Glomerular endothelial cell (primary cell): Measurements from ENCODE around the gene GIMD1. TPM values are rescaled to one million over a fixed set of nuclear protein-coding genes. Genes with fewer than 3 reads are reported as not detected.
"Not testable (repeated sequence)": the region's sequence is repeated elsewhere in the genome, so short reads cannot be mapped to it uniquely, and the experiment has no call there.

Source experiments
- DNase-seq: peaks from one replicate; pipeline ENCODE4 v3.0.0-alpha.2; 2011; ENCODE audit warnings: low read depth, low spot score; ENCODE audit errors: extremely low read depth
- total RNA-seq: library from RNA; depleted of rRNA; stranded (reverse); fragments of >200 nt; gene quantifications from 2 replicates; pipeline ENCODE4 v1.2.3, GENCODE V29; 2015

Gene GIMD1
- total RNA-seq, 1 donor from 2014 or later: not detected

GRCh38 chr4:106353786-106354185, 14.8 kb downstream of the GIMD1 start:
- no peak for DNase-seq

DNA sequence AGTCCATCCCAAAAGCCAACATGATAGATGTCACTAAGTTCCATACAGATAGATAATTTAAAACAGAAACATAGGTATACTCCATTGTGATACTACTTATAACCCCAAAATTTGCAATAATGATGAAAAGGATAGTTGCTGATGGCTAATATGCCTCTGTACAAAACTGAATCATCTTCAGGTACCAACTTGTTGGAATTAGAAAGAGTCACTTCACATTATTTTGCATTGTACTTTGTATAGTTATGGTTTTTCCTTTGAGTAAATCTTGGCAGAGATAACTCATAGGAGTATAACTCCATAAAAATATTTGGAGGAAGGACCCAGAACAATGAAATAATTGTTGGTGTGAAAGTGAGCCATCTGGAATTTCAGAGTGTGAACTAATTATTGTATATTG, 17.6 kb downstream of the GIMD1 start:
- no peak for DNase-seq

- no peak for DNase-seq
These were observed 21.4 kb downstream of the GIMD1 start for GRCh38 chr4:106347167-106347566.

GRCh38 chr4:106344647-106344970, 24.0 kb downstream of the GIMD1 start:
- DNase-seq: no peak

- no peak for DNase-seq
These were observed 24.5 kb downstream of the GIMD1 start for GRCh38 chr4:106343865-106344646.

DNA sequence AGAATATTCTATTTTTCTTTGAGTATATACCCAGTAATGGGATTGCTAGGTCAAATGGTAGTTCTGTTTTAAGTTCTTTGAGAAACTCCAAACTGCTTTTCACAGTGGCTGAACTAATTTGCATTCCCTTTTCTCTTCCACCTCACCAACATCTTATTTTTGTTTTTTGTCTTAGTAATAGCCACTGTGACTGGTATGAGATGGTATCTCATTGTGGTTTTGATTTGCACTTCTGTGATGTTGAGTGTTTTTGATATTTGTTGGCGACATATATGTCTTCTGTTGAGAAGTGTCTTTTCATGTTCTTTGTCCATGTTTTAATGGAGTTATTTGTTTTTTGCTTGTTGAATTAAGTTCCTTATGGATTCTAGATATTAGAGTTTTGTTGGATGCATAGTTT, 27.8 kb downstream of the GIMD1 start:
- no peak for DNase-seq

DNA sequence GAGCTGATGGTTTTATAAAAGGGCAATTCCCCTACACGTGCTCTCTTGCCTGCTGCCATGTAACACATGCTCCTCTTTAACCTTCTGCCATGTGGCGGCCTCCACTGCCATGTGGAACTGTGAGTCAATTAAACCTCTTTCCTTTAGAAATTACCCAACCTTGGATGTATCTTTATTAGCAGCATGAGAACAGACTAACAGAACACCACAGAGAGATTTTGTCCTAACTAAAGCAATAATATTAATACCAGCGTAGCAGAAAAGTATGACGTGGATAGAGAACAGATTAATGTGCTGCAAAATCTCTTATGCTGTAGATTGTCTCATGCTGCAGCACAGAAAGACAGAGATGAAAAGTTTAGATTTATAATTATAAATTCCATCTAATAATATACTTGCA, 29.1 kb downstream of the GIMD1 start:
- DNase-seq: no peak

- no peak for DNase-seq
These were observed 29.9 kb downstream of the GIMD1 start for GRCh38 chr4:106338671-106339070.

DNA sequence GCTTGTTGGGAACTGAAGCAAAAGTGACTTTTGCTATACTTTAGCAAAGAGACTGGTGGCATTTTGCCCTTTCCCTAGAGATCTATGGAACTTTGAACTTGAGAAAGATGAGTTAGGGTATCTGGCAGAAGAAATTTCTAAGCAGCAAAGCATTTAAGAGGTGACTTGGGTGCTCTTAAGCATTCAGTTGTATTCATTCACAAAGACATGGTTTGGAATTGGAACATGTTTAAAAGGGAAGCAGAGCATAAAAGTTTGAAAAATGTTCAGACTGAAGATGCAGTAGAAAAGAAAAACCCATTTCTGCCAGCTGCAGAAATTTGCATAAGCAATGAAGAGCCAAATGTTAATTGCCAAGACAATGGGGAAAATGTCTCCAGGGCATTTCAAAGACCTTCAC, 30.7 kb downstream of the GIMD1 start:
- no peak for DNase-seq

- DNase-seq: no peak
These were observed 32.0 kb downstream of the GIMD1 start for GRCh38 chr4:106336618-106337017.

DNA sequence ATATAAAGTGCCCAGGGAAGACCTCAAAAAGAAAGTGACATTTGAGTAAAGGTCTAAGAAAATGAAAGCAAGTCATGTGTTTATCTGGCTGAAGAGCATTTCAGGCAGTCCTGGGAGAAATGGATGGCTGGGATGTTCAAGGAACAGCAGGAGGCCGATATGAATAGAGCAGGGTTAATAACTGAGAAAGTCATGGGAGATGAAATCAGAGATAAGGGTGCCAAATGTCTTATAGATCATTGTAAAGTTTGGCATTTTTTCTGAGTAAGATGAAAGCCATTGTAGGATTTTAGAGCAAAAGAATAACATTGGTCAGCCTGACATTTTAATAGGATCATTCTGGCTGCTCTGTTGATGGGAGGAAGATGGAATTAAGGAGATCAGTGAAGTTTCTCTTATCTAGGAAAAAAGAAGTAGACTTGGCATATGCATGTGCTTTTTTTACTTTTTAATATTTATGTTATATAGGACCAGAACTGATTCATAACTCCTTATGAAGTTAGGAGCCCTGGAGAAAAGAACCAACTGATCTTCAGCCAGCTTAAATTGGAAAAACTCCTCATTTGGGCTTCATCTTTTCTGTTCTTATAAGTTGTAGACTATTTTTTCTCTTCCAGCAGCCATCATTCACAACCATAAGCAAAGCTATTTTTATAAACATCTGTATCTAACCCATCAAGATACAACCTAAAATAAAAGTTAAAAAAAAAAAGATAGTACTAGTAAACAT, 33.7 kb downstream of the GIMD1 start:
- DNase-seq: no peak

DNA sequence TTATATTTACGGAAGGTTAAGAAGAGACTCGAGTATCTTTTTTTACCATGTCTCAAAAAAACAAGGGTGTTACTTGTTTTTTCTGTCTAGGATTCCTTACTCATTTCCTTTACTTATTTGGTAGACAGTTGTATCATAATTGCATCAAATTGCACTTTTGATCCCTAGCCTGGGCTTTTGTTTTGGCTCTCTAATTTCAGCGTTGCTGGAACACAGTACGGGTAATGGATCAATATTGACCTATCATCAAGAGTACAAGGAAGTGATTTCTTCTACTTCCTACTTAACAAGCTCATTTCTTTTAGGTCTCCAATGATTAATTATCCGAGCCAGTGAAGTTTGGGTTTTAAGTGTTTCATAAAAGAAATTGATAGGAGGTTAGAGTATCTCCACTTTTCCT, 35.4 kb downstream of the GIMD1 start:
- DNase-seq: no peak

GRCh38 chr4:106329041-106329618, 39.4 kb downstream of the GIMD1 start:
- DNase-seq: no peak

DNA sequence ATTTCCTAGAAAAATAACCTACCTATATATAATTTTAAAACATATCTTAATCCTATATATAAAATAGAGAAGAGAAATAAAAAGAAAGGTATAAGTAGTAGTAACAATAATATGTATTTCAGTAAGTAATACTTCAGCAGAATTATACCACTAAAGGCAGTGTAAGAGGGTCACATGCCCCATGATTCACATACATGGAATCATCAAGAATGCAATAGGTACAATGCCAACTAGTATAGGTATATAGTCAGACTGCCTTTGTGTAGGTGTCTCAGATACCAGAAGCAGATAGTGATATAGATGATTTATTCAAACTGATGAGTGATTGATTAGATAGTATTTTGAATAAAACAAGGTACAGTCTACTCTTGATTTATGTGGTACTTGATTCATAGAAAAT, 42.8 kb downstream of the GIMD1 start:
- no peak for DNase-seq

- DNase-seq: no peak
These were observed 45.5 kb downstream of the GIMD1 start for GRCh38 chr4:106323119-106323518.

GRCh38 chr4:106321814-106322213, 46.8 kb downstream of the GIMD1 start:
- DNase-seq: not testable (repeated sequence)

DNA sequence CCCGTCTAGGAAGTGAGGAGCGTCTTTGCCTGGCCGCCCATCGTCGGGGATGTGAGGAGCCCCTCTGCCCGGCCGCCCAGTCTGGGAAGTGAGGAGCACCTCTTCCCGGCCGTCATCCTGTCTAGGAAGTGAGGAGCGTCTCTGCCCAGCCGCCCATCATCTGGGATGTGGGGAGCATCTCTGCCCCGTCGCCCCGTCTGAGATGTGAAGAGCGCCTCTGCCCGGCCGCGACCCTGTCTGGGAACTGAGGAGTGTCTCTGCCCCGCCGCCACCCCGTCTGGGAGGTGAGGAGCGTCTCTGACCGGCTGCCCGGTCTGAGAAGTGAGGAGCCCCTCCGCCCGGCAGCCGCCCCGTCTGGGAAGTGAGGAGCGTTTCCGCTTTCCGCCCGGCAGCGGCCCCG, 47.4 kb downstream of the GIMD1 start:
- DNase-seq: not testable (repeated sequence)

DNA sequence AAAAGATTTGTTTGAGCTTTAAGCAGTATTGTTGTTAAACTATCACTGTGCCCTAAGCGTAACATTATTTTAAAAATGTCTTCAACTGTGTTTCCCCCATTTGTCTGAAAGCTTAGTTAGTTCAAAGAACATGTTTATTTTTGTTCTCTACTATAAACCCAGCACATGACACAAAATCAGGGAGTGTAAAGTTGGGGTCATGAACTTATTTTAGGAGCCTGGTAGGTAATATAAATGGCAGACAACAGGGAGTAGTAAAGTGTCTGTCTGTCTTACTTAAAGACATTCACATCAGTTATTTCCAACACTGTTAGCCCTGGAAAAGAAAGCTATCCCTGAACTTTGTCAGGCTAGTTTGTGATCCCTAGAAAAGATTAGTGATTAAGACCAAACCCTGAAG, 48.3 kb downstream of the GIMD1 start:
- DNase-seq: no peak

DNA sequence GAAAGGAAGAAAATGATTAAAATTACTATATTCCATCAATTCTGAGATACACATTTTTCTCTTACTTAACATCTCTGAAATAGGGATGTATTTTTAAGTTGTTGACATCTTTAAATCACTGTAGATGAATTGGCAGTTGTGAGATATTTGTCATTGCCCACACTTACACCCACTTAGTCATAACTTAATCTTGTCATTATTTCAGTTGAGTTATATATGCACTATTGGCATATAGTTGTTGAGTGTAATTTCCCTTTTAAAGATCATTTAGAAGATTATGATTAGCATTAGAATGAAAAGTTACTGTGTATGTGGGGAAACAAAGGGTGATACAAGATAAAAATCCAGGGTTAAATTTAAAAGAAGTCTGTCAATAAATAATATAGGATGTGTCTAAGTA, 50.1 kb downstream of the GIMD1 start:
- DNase-seq: no peak

- no peak for DNase-seq
These were observed 50.8 kb downstream of the GIMD1 start for GRCh38 chr4:106317815-106318214.

DNA sequence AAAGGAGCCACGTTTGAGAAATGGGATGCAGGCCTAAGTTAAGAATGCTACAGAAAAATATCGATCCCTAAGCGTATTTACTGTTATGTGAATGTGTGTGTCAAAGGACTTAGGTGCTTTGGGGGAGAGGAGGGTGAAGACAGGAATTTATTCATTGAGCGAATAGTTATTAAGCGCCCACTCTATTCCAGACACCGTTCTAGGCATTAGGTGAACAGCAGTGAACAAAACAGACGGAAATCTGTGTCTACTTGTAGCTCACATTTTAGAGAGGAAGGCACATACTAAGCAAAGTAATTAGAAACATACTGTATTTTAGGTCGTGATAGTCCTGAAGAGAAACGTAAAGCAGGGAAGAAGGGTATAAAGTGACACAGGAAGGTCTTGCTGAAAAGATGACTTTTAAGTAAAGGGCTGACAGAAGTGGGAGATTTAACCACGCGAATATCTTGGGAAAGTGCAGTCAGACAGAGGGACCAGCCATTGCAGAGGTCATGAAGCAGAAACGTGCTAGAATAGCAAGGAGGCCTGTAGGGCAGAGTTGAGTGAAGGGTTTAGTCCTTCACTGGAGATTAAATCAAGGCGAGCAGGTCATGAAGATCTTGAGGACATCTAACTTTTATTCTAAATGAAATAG, 51.7 kb downstream of the GIMD1 start:
- DNase-seq: no peak
